Measurements from ENCODE around the gene VWA8. TPM values are rescaled to one million over a fixed set of nuclear protein-coding genes. Genes with fewer than 3 reads are reported as not detected.

Gene VWA8
- polyA plus RNA-seq, 3 donors, result 2.0 to 4.4 (median 3.4) TPM

- intact Hi-C loops (cut with micrococcal nuclease), result no loop called here
- H3K27me3 ChIP-seq (ENCODE audit: control insufficient read depth in 2 of 2, insufficient read depth in 2 of 2, low read length in 2 of 2), result no peaks in the 10 kb centered on the region
- 100% methylated on average over 3 of the region's 3 CpGs for WGBS (ENCODE audit: insufficient coverage)
- Mint-ChIP-seq H3K27ac (no peak overlapping the region), H3K4me3 (no peak overlapping the region), H3K4me1 (peaks cover 24% of the 10 kb centered on the region), H3K9me3 (no peaks in the 10 kb centered on the region), H3K27me3 (ENCODE audit: low read depth in 3 of 3) (no peaks in the 10 kb centered on the region), H3K36me3 (peaks cover 8 to 11% of the 10 kb centered on the region in 2 donors)
- H4K20me1 ChIP-seq (ENCODE audit: insufficient read depth, low read length), result no peaks in the 10 kb centered on the region
- H3K79me2 ChIP-seq (ENCODE audit: insufficient read depth, low read length), result no peaks in the 10 kb centered on the region
- no peak for DNase-seq
- H3K4me1 ChIP-seq (ENCODE audit: control insufficient read depth in 1 of 2, insufficient read depth in 2 of 2, low read length in 2 of 2), result peaks cover 3 to 6% of the 10 kb centered on the region in 2 donors
- H3K9me3 ChIP-seq (replicated peaks in 1 of 2; ENCODE audit: control insufficient read depth in 1 of 2, insufficient read depth in 1 of 2, low read length in 2 of 2), result no peaks in the 10 kb centered on the region
- H2AFZ ChIP-seq (ENCODE audit: insufficient read depth, low read depth, low read length, poor library complexity, severe bottlenecking), result no peak overlapping the region
- peaks cover 0 to 10% of the 10 kb centered on the region in 2 donors for H3K36me3 ChIP-seq (replicated peaks in 1 of 2; ENCODE audit: control insufficient read depth in 1 of 2, insufficient read depth in 2 of 2, low read length in 2 of 2)
- no peak overlapping the region for H3K4me2 ChIP-seq (replicated peaks; ENCODE audit: extremely low read depth, low read length, poor library complexity, severe bottlenecking)
- no peak overlapping the region for H3K4me3 ChIP-seq (replicated peaks in 1 of 3; ENCODE audit: low read depth in 2 of 3, low read length in 3 of 3)
- H3K27ac ChIP-seq (ENCODE audit: low read depth in 1 of 2, low read length in 2 of 2), result no peak overlapping the region
- no peak overlapping the region for H3K9ac ChIP-seq (ENCODE audit: insufficient read depth, low read length, poor library complexity, severe bottlenecking)
- TF ChIP-seq, protein P1, sequence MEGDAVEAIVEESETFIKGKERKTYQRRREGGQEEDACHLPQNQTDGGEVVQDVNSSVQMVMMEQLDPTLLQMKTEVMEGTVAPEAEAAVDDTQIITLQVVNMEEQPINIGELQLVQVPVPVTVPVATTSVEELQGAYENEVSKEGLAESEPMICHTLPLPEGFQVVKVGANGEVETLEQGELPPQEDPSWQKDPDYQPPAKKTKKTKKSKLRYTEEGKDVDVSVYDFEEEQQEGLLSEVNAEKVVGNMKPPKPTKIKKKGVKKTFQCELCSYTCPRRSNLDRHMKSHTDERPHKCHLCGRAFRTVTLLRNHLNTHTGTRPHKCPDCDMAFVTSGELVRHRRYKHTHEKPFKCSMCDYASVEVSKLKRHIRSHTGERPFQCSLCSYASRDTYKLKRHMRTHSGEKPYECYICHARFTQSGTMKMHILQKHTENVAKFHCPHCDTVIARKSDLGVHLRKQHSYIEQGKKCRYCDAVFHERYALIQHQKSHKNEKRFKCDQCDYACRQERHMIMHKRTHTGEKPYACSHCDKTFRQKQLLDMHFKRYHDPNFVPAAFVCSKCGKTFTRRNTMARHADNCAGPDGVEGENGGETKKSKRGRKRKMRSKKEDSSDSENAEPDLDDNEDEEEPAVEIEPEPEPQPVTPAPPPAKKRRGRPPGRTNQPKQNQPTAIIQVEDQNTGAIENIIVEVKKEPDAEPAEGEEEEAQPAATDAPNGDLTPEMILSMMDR (IDR thresholded peaks at IDR 0.05), result no peak
Measured at GRCh38 chr13:41701676-41702075, 259.2 kb downstream of the VWA8 start.

GRCh38 chr13:41700790-41701310 is 260.1 kb downstream of the VWA8 start:
- no peaks in the 10 kb centered on the region for H3K27me3 Mint-ChIP-seq (ENCODE audit: low read depth in 3 of 3)
- H3K27ac Mint-ChIP-seq, result peak overlapping the region in 4 of 7 donors; percentile 11 to 58 (median 31)
- peak; percentile 21 to 66 (median 43) for DNase-seq
- Histone ChIP-seq H3K4me2 (replicated peaks; ENCODE audit: extremely low read depth, low read length, poor library complexity, severe bottlenecking) (no peak overlapping the region), H3K79me2 (ENCODE audit: insufficient read depth, low read length) (no peaks in the 10 kb centered on the region), H3K27me3 (ENCODE audit: control insufficient read depth in 2 of 2, insufficient read depth in 2 of 2, low read length in 2 of 2) (no peaks in the 10 kb centered on the region), H3K36me3 (replicated peaks in 1 of 2; ENCODE audit: control insufficient read depth in 1 of 2, insufficient read depth in 2 of 2, low read length in 2 of 2) (peaks cover 0 to 10% of the 10 kb centered on the region in 2 donors), H3K4me3 (replicated peaks in 1 of 3; ENCODE audit: low read depth in 2 of 3, low read length in 3 of 3) (no peak overlapping the region), H2AFZ (ENCODE audit: insufficient read depth, low read depth, low read length, poor library complexity, severe bottlenecking) (no peak overlapping the region), H3K27ac (ENCODE audit: low read depth in 1 of 2, low read length in 2 of 2) (no peak overlapping the region), H3K9me3 (replicated peaks in 1 of 2; ENCODE audit: control insufficient read depth in 1 of 2, insufficient read depth in 1 of 2, low read length in 2 of 2) (no peaks in the 10 kb centered on the region), H3K4me1 (ENCODE audit: control insufficient read depth in 1 of 2, insufficient read depth in 2 of 2, low read length in 2 of 2) (peaks cover 3 to 6% of the 10 kb centered on the region in 2 donors), H3K9ac (ENCODE audit: insufficient read depth, low read length, poor library complexity, severe bottlenecking) (no peak overlapping the region), H4K20me1 (ENCODE audit: insufficient read depth, low read length) (no peaks in the 10 kb centered on the region)
- peaks cover 8 to 11% of the 10 kb centered on the region in 2 donors for H3K36me3 Mint-ChIP-seq
- intact Hi-C loops (cut with micrococcal nuclease), result no loop called here
- H3K4me1 Mint-ChIP-seq, result peaks cover 26% of the 10 kb centered on the region
- H3K4me3 Mint-ChIP-seq, result no peak overlapping the region
- no peaks in the 10 kb centered on the region for H3K9me3 Mint-ChIP-seq
- TF ChIP-seq, protein P1 (IDR thresholded peaks at IDR 0.05), result no peak
